ENCODE data around the gene GNG8.

DNA sequence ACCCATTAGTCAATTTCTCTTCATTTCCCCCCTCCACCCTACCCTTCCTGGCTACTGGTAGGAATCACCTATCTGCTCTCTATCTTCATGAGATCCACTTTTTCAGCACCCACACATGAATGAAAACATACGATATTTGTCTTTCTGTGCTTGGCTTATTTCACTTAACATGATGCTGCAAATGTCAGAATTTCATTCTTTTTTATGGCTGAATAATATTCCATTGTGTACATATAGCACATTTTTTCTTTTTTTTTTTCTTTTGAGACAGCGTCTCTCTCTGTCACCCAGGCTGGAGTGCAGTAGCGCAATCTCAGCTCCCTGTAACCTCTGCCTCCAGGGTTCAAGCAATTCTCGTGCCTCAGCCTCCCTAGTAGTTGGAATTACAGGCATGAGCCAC, 44.7 kb downstream of the GNG8 start:
- no peak for TF ChIP-seq POLR2A (IDR thresholded peaks at IDR 0.05)
- no peak for TF ChIP-seq CTCF (IDR thresholded peaks at IDR 0.05)
